ENCODE measurements around the gene CCDC148.

Gene CCDC148

GRCh38 chr2:158391361-158391760, 65.2 kb downstream of the CCDC148 start:
- H4K20me1 ChIP-seq (ENCODE audit: low read depth, low read length): no peaks in the 10 kb centered on the region
- no peak overlapping the region for H3K4me2 ChIP-seq (ENCODE audit: low read depth, low read length, poor library complexity, severe bottlenecking)
- no peaks in the 10 kb centered on the region for H3K79me2 ChIP-seq (ENCODE audit: insufficient read depth, low read length)
- H3K9me3 ChIP-seq (ENCODE audit: insufficient read depth, low read length): no peaks in the 10 kb centered on the region
- no peak overlapping the region for H3K27ac ChIP-seq (ENCODE audit: low read depth, low read length)
- no peaks in the 10 kb centered on the region for H3K36me3 ChIP-seq (ENCODE audit: low read length)
- no peaks in the 10 kb centered on the region for H3K27me3 ChIP-seq (ENCODE audit: low read length)
- H3K9me2 ChIP-seq (replicated peaks; ENCODE audit: insufficient read depth, low read length): no peaks in the 10 kb centered on the region
- no peak overlapping the region for H3K9ac ChIP-seq (ENCODE audit: low read length)
- H2AFZ ChIP-seq (ENCODE audit: low read depth, low read length, severe bottlenecking): no peak overlapping the region
- no peaks in the 10 kb centered on the region for H3F3A ChIP-seq (ENCODE audit: insufficient read depth)
- no peak overlapping the region for H3K4me3 ChIP-seq (ENCODE audit: insufficient read depth, low read length, poor library complexity, severe bottlenecking)
- TF ChIP-seq CTCF (IDR thresholded peaks at IDR 0.05; ENCODE audit: insufficient read depth, low read length, poor library complexity, severe bottlenecking) (no peak), EZH2phosphoT487 (conservative IDR thresholded peaks at IDR 0.05; ENCODE audit: low read length) (no peak)

- no peaks in the 10 kb centered on the region for H3K36me3 ChIP-seq (ENCODE audit: low read length)
- no peak overlapping the region for H3K27ac ChIP-seq (ENCODE audit: low read depth, low read length)
- no peak overlapping the region for H3K4me3 ChIP-seq (ENCODE audit: insufficient read depth, low read length, poor library complexity, severe bottlenecking)
- H3K9ac ChIP-seq (ENCODE audit: low read length): no peak overlapping the region
- no peak overlapping the region for H3K4me2 ChIP-seq (ENCODE audit: low read depth, low read length, poor library complexity, severe bottlenecking)
- no peak overlapping the region for H2AFZ ChIP-seq (ENCODE audit: low read depth, low read length, severe bottlenecking)
- no peaks in the 10 kb centered on the region for H3K79me2 ChIP-seq (ENCODE audit: insufficient read depth, low read length)
- no peaks in the 10 kb centered on the region for H3K9me3 ChIP-seq (ENCODE audit: insufficient read depth, low read length)
- H3K27me3 ChIP-seq (ENCODE audit: low read length): no peaks in the 10 kb centered on the region
- no peak for TF ChIP-seq CTCF (IDR thresholded peaks at IDR 0.05; ENCODE audit: insufficient read depth, low read length, poor library complexity, severe bottlenecking)
- no peak for TF ChIP-seq EZH2phosphoT487 (conservative IDR thresholded peaks at IDR 0.05; ENCODE audit: low read length)
- H3K9me2 ChIP-seq (replicated peaks; ENCODE audit: insufficient read depth, low read length): no peaks in the 10 kb centered on the region
- H3F3A ChIP-seq (ENCODE audit: insufficient read depth): no peaks in the 10 kb centered on the region
- H4K20me1 ChIP-seq (ENCODE audit: low read depth, low read length): no peaks in the 10 kb centered on the region
These were observed 68.4 kb downstream of the CCDC148 start for GRCh38 chr2:158388159-158388558.

GRCh38 chr2:158385646-158386045, 70.9 kb downstream of the CCDC148 start:
- Histone ChIP-seq H3K36me3 (ENCODE audit: low read length) (no peaks in the 10 kb centered on the region), H3K27me3 (ENCODE audit: low read length) (no peaks in the 10 kb centered on the region), H3K79me2 (ENCODE audit: insufficient read depth, low read length) (no peaks in the 10 kb centered on the region), H2AFZ (ENCODE audit: low read depth, low read length, severe bottlenecking) (no peak overlapping the region), H3K9me3 (ENCODE audit: insufficient read depth, low read length) (no peaks in the 10 kb centered on the region), H3K27ac (ENCODE audit: low read depth, low read length) (no peak overlapping the region), H4K20me1 (ENCODE audit: low read depth, low read length) (no peaks in the 10 kb centered on the region), H3K9ac (ENCODE audit: low read length) (no peak overlapping the region), H3K4me3 (ENCODE audit: insufficient read depth, low read length, poor library complexity, severe bottlenecking) (no peak overlapping the region), H3K9me2 (replicated peaks; ENCODE audit: insufficient read depth, low read length) (no peaks in the 10 kb centered on the region), H3F3A (ENCODE audit: insufficient read depth) (no peaks in the 10 kb centered on the region), H3K4me2 (ENCODE audit: low read depth, low read length, poor library complexity, severe bottlenecking) (no peak overlapping the region)
- no peak for TF ChIP-seq EZH2phosphoT487 (conservative IDR thresholded peaks at IDR 0.05; ENCODE audit: low read length)
- no peak for TF ChIP-seq CTCF (IDR thresholded peaks at IDR 0.05; ENCODE audit: insufficient read depth, low read length, poor library complexity, severe bottlenecking)
